ENCODE results near the gene LONRF3. TPM values are rescaled to one million over a fixed set of nuclear protein-coding genes. Genes with fewer than 3 reads are reported as not detected.

LONRF3 gene
- total and polyA plus RNA-seq, 2 donors (not counting 1 experiment from before 2014, with no cell fraction given), result 0.07 to 1.2 TPM

- no peaks in the 10 kb centered on the region for H3K4me1 ChIP-seq (ENCODE audit: control insufficient read depth in 2 of 2, insufficient read depth in 2 of 2, low read length in 2 of 2)
- ATAC-seq (ENCODE audit: low read depth) (no peak), DNase-seq (no peak)
- no peak overlapping the region for H3K27ac Mint-ChIP-seq
- no peaks in the 10 kb centered on the region for H3K4me1 Mint-ChIP-seq
- no peaks in the 10 kb centered on the region for H3K27me3 ChIP-seq (replicated peaks in 1 of 4; ENCODE audit: control extremely low read depth in 1 of 4, control insufficient read depth in 3 of 4, insufficient read depth in 4 of 4, low read length in 3 of 4)
- H3K27me3 Mint-ChIP-seq, result peaks cover 3% of the 10 kb centered on the region
- ChIA-PET POLR2A (no interaction called here), CTCF (interaction anchor here (0.6 to 7.9 kb wide), 5 partner anchors 9 to 164 kb away, joined by 3 to 104 read pairs (median 31); no protein-coding TSS in a partner anchor)
- H3K4me3 Mint-ChIP-seq, result no peak overlapping the region
- H2AFZ ChIP-seq (ENCODE audit: insufficient read depth, low read depth, low read length, poor library complexity, severe bottlenecking), result no peak overlapping the region
- no peaks in the 10 kb centered on the region for H3K79me2 ChIP-seq (ENCODE audit: control insufficient read depth, insufficient read depth, low read length)
- no peaks in the 10 kb centered on the region for H3K9me3 Mint-ChIP-seq (ENCODE audit: insufficient read depth)
- H3K27ac ChIP-seq (ENCODE audit: low read length in 2 of 2), result no peak overlapping the region
- H3K9ac ChIP-seq (ENCODE audit: low read length), result no peak overlapping the region
- H3K9me3 ChIP-seq (ENCODE audit: control extremely low read depth in 1 of 3, control insufficient read depth in 2 of 3, insufficient read depth in 1 of 3, low read length in 2 of 3), result no peaks in the 10 kb centered on the region
- intact Hi-C loops (cut with micrococcal nuclease), result no loop called here
- H3K4me2 ChIP-seq (replicated peaks; ENCODE audit: low read depth, low read length, poor library complexity, severe bottlenecking), result no peak overlapping the region
- no peaks in the 10 kb centered on the region for H4K20me1 ChIP-seq (ENCODE audit: control insufficient read depth, insufficient read depth, low read length, poor library complexity, severe bottlenecking)
- 100% methylated on average over 1 of the region's 3 CpGs for WGBS (ENCODE audit: insufficient coverage)
- H3K4me3 ChIP-seq (ENCODE audit: control extremely low read depth in 1 of 5, extremely low read depth in 1 of 5, insufficient read depth in 1 of 5, low read depth in 2 of 5, low read length in 4 of 5), result no peak overlapping the region
- H3K36me3 ChIP-seq (replicated peaks in 1 of 2; ENCODE audit: control extremely low read depth in 1 of 2, control insufficient read depth in 1 of 2, extremely low read depth in 1 of 2, insufficient read depth in 2 of 2, low read length in 1 of 2), result no peaks in the 10 kb centered on the region
- TF ChIP-seq, protein P1, sequence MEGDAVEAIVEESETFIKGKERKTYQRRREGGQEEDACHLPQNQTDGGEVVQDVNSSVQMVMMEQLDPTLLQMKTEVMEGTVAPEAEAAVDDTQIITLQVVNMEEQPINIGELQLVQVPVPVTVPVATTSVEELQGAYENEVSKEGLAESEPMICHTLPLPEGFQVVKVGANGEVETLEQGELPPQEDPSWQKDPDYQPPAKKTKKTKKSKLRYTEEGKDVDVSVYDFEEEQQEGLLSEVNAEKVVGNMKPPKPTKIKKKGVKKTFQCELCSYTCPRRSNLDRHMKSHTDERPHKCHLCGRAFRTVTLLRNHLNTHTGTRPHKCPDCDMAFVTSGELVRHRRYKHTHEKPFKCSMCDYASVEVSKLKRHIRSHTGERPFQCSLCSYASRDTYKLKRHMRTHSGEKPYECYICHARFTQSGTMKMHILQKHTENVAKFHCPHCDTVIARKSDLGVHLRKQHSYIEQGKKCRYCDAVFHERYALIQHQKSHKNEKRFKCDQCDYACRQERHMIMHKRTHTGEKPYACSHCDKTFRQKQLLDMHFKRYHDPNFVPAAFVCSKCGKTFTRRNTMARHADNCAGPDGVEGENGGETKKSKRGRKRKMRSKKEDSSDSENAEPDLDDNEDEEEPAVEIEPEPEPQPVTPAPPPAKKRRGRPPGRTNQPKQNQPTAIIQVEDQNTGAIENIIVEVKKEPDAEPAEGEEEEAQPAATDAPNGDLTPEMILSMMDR (IDR thresholded peaks at IDR 0.05), result no peak
- TF ChIP-seq EZH2 (IDR thresholded peaks at IDR 0.05; ENCODE audit: borderline replicate concordance, insufficient read depth, low read depth, low read length, poor library complexity, severe bottlenecking), result no peak
Observed at GRCh38 chrX:119007189-119007770, 32.9 kb downstream of the LONRF3 start.

DNA sequence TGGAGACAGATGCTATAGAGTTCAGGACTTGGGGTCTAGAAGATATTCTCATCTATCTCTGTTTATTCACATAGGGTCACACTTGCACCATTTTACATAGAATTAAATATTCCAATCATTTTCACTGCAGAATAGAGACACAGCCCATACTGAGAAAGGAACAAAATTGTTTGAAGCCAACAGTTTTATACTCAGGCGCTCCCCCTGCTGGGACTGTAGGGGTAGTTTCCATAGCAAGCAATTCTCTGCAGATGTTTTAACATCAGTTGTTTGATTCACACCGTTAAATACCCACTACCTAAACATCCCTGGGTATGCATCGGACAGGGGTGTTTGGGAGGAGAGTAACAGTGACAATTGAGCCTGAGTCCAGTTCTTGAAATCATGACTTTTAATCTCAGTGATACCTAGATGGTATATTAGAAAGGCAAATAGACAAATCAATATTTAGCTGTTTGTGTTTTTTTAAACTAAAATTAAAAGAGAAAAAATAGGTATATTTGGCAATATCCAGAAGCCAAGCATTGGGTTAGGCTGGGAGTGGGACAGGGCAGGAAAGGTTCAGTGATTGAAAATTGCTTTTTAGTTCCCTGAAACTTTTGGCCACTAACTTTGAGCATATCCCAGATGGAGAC, 33.8 kb downstream of the LONRF3 start:
- Histone ChIP-seq H3K36me3 (replicated peaks in 1 of 2; ENCODE audit: control extremely low read depth in 1 of 2, control insufficient read depth in 1 of 2, extremely low read depth in 1 of 2, insufficient read depth in 2 of 2, low read length in 1 of 2) (no peaks in the 10 kb centered on the region), H3K4me3 (ENCODE audit: control extremely low read depth in 1 of 5, extremely low read depth in 1 of 5, insufficient read depth in 1 of 5, low read depth in 2 of 5, low read length in 4 of 5) (no peak overlapping the region), H4K20me1 (ENCODE audit: control insufficient read depth, insufficient read depth, low read length, poor library complexity, severe bottlenecking) (no peaks in the 10 kb centered on the region), H3K4me2 (replicated peaks; ENCODE audit: low read depth, low read length, poor library complexity, severe bottlenecking) (no peak overlapping the region), H3K9ac (ENCODE audit: low read length) (no peak overlapping the region), H3K27me3 (replicated peaks in 1 of 4; ENCODE audit: control extremely low read depth in 1 of 4, control insufficient read depth in 3 of 4, insufficient read depth in 4 of 4, low read length in 3 of 4) (no peaks in the 10 kb centered on the region), H3K79me2 (ENCODE audit: control insufficient read depth, insufficient read depth, low read length) (no peaks in the 10 kb centered on the region), H3K4me1 (ENCODE audit: control insufficient read depth in 2 of 2, insufficient read depth in 2 of 2, low read length in 2 of 2) (no peaks in the 10 kb centered on the region), H2AFZ (ENCODE audit: insufficient read depth, low read depth, low read length, poor library complexity, severe bottlenecking) (no peak overlapping the region), H3K9me3 (ENCODE audit: control extremely low read depth in 1 of 3, control insufficient read depth in 2 of 3, insufficient read depth in 1 of 3, low read length in 2 of 3) (no peaks in the 10 kb centered on the region), H3K27ac (ENCODE audit: low read length in 2 of 2) (no peak overlapping the region)
- DNase-seq, result peak; percentile 52
- WGBS (ENCODE audit: insufficient coverage), result no CpG with 5 or more reads among the region's 3 CpGs
- intact Hi-C loops (cut with micrococcal nuclease), result loop anchor here (1.0 kb wide), 1 partner anchor 161 kb away; no protein-coding TSS in a partner anchor
- no peak for TF ChIP-seq EZH2 (IDR thresholded peaks at IDR 0.05; ENCODE audit: borderline replicate concordance, insufficient read depth, low read depth, low read length, poor library complexity, severe bottlenecking)
- TF ChIP-seq, protein P1 (IDR thresholded peaks at IDR 0.05), result peak; percentile 74
- ChIA-PET CTCF (interaction anchor here (0.6 to 7.9 kb wide), 9 partner anchors 34 to 456 kb away, joined by 3 to 104 read pairs (median 3); partner anchors contain the start of gene LONRF3), POLR2A (no interaction called here)
- ATAC-seq (ENCODE audit: low read depth), result peak; percentile 51
- Mint-ChIP-seq H3K27me3 (peaks cover 3% of the 10 kb centered on the region), H3K27ac (no peak overlapping the region), H3K4me3 (no peak overlapping the region), H3K4me1 (no peaks in the 10 kb centered on the region), H3K9me3 (ENCODE audit: insufficient read depth) (no peaks in the 10 kb centered on the region)
